Left renal cortex interstitium (tissue), 4 donors: ENCODE data around the gene SAMD4A. TPM values are rescaled to one million over a fixed set of nuclear protein-coding genes. Genes with fewer than 3 reads are reported as not detected.

ENCODE experiments used
- DNase-seq, 4 donors: peaks; one replicate each; pipeline ENCODE4 v3.0.0-alpha.2; 2013; ENCODE audit warnings: low read depth in 4 of 4, low spot score in 2 of 4, missing footprints in 1 of 4
- polyA plus RNA-seq, 4 donors: library from polyadenylated mRNA; unstranded; fragments of 120-200 nt; gene quantifications; one replicate each; pipeline ENCODE4 v1.2.1, GENCODE V29; 2013; ENCODE audit not compliant: insufficient read length in 4 of 4

SAMD4A gene
- polyA plus RNA-seq, 4 donors = 8.2 to 11.3 (median 9.9) TPM

DNA sequence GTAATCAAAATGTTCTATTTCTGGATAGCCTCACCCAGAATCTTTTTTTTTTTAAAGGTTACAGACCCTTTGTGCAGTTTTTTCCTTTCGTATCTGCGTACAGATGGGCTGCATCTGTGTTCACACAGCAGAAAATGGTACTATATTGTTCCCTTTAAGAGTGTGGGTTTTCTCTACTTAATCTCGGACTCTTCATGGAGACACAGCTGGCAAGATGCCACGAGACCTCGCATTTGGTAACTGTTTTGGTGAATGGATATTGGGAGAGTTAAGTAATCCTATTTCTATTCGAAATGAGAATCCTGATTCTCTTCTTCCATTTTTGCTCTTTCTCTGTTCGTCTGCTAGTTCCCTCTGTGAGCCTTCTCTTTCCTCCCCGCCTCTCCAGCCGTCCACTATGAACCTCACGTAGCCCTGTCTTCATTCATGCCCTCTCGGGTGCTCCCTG, 85.7 kb downstream of the SAMD4A start:
- DNase-seq = no peak

DNA sequence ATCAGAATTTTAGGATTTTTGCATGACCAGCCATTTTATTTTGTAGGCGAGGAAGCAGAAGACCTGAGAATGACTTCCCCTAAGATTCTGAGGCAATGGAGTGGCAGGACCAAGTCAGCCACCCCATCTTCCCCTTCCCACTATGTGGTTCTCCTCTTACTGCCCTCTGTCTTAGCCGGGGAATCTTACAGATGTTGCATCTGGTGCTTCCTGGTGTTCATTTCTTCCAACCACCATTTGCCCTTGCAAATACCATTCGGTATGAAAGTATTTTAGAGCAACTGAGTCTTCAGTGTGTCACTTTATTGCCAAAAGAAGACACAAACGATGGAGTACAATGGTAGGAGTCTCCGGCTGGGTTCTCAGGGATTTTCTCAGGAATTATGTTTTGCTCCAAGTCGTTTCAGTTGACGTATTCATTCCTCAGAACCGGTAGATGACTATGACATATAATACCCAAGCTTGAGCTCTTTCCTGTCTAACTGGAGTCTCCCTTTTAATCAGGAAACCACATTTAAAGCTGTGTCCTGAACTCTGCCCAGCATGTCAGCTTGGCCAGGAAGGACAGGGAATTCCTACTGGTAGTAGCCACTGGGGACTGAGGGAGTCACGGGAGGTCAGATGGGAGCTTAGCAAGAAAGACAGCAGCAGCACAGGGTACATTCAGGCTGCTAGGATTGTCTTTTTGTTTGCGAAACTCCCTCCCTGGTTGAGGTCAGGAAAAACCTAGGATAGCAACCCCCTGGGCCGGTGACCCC, 87.0 kb downstream of the SAMD4A start:
- no peak for DNase-seq

DNA sequence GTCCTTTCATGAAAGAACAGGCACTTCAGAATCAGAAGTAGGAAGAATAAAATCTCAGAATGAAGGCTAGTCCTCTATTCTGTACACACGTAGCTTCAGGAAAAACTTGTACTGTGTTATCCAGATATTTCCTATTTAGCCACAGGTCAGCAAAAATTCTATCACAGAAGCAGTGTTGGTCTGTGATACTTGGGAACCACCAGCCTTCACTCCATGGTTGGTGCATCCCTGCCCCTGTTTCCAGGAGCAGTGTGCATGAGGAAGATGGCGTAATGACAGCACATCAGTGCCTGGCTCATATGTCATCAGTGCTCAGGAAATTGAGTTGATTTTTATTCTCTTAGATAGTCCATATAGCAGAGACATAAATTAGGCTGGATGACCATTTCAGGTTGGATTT, 87.7 kb downstream of the SAMD4A start:
- DNase-seq = no peak

DNA sequence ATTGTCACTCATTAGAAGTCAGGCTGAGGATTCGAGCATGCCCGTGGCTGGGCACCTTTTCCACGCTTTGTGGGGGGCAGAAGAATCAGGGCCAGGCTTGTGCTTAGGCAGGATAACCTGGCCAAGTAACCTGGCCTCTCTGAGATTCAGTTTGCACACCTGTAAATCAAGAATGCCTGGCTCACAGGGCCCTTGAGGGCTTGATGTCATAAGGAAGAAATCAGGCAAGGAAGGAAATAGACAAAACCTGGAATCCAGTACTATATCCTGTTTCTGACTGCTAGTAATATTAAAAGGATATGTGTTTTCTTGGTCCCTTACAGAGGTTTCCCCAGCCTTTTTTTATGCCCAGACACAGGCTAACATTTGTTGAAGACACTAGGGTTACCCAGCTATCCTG, 91.9 kb downstream of the SAMD4A start:
- DNase-seq = no peak

DNA sequence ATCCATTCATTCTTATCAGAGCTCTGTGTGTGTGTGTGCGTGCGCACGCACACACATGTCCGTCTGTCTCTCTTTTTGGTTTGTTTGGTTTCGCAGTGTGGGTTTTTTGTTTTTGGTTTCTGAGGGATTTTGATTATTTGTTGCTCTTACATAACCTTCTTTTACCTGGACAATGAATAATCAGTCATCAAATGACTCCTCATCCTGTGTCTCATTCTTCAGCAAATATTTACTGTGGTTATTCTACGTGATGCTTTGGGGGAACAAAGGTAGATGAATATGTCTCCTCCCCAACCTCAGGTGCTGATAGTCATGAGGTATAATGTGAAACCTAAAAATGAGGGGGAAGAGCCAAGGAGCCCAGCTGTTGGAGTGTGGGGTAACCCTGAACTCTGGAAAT, 92.4 kb downstream of the SAMD4A start:
- no peak for DNase-seq

DNA sequence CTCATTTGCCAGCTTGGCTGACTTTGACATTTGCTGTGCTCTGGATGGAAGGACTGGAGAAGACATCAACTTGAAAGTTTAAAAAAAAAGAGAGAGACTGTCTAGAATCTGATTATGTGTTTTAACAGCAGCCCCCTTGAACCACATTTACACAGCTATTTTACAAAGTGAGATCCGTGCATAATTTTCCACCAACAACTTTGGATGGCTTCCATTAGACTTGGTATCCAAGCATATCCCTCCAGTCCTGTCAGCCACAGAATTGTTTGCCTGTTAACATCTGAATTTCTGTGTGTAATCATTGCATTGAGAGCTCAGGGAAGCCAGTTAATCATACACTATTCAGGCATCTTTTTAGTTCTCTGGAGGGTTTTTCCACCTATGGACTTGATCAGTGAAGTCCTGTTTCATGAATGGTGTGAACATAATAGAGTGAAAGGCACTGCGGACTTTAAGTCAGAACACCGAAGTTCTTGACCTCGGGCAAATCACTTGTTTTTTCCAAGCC, 93.7 kb downstream of the SAMD4A start:
- no peak for DNase-seq

DNA sequence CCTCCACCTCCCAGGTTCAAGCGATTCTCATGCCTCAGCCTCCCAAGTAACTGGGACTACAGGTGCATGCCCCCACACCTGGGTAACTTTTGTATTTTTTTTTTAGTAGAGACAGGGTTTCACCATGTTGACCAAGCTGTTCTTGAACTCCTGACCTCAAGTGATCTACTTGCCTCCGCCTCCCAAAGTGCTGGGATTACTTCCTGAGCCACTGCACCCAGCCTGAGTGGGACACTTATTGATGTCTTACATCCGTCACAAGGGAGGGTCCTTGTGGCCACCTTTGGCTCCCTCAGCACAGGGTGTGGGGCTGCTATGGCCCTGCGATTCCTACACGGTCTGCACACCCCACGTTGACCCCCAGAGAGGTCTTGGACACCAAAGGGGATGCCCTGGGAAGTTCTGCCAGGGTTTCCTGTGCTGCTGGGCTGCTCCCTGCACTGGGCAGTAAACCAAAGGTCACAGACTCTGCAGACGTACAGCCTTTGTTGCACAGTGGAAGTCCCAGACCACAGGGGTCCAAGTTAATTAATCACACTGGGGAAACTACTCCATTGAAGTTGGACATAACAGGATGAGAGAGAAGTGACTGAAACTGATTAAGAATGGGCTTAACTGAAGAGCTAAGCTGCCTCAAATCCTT, 95.7 kb downstream of the SAMD4A start:
- DNase-seq = no peak

DNA sequence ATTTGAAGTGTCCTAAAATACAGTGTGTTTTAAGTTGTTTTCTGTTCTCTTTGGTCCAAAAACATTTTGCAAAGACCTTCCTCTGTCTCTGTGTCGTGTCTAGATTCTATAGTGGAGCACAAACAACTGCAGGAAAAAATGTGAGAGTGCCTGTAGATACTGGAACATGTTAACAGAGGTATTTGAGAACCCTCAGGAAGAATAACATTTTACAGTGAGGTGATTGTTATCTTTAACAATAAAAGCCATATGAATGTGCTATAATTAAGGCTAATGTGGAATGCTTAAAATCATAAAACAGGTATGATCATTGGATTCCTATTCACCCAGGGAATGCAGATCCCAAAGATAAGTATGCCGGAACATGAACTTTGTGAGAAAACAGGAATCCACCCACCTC, 98.0 kb downstream of the SAMD4A start:
- DNase-seq = no peak

DNA sequence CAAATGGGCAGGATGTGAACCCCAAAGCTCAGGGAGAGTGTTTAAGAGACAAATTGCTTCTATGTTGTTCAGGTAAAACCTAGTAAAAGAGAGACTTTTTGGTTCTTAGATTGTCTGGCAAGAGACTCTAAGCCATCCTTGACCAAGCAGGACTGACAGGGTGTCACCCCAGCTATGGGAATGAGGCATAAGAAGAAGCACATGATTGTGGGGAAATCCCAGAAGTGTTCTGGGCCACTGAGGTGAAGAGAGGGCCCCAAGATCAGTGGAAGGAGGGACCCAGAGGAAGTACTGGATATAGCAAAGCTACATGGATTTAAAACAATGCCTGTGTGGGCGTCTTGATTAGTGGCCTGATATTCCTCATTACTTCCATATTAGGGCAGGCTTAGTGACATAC, 99.0 kb downstream of the SAMD4A start:
- no peak for DNase-seq

DNA sequence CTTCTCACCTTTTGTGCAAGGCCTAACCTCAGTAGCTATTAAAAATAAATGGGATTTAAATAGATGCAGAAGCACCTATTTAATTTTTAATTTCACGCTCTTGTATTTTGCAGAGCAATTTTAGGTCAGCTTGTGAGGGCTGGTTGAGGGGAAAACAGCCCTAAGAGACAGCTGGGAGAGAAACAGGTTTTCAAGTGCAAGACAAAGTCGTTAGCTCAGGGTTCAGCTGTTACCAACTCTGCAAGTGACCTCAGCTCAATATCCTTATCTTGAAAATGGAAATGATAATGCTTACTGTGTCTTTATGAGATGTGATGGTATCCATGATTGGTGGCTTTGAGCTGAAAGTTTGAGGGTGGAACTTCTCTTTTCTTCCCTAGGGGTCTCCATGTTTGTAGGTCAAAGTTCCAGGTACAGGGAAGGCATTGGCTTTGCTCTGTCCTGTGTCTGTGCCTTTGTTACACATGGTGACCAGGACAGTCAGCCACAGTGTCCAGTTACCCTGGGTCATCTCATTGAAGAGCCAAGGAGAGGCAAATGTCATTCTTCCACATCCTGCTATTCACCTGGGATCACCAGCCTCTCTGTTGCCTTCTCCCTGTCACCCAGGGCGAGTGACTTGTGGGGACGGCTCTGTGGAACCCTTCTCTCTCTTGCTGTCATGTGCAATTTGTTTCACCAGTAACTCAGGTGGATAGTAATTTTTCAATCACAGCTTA, 100.3 kb downstream of the SAMD4A start:
- no peak for DNase-seq

DNA sequence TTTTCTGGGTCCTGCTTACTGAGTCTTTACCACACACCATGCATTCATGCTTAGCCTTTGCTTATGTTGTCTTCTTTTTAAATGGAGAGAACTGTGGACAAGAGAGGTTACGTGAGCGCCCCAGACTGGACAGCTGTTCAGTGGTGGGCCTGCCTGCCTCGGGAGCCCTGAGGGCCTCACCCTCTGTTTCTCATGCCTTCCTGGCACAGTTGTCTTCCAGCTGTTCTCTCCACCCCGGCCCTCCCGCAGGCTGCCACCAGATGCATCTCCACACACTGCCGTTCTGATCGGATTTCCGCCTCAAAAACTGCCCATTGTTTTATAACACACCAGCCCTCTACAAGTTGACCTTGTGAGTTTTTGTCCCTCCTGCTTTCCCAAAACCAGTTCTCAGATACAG, 100.8 kb downstream of the SAMD4A start:
- DNase-seq = no peak

DNA sequence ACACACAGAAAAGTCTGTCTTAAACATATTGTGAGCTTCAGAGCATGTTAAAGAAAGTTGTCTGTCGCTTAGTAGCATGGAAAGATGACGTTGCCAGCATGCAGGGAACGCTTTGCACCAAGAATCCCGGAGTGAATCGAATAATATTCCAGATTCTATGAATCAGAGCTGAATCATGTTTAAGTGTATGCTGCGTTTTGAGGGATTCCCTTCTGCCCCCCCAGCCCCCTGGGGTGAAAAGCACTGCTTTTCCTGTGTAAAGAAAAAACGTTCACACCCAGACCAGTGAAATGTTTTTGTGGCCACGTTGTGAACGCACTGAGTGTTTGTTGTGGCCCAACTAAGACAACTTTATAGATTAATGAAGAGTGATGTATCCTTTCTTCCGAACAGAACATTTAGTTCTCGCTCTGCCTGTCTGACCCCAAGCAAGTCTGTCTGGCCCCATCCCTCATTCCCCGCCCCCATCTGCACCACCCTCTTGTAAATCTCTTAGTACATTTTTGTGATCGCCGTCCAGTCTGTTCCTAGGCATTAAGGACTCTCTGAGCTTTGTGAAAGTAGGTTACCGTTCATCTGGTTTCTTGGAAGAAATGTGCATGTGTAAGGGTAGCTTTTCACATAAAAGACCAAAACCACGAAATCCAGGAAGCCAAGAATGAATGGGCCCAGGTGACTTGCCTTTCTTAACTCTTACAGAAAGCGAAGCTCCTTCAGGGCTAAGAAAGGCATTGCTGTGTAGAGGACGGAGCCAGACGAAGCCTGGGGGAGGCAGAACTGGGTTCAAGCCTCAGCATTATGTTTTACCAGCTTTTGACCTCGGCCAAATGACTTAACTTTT, 103.0 kb downstream of the SAMD4A start:
- no peak for DNase-seq

DNA sequence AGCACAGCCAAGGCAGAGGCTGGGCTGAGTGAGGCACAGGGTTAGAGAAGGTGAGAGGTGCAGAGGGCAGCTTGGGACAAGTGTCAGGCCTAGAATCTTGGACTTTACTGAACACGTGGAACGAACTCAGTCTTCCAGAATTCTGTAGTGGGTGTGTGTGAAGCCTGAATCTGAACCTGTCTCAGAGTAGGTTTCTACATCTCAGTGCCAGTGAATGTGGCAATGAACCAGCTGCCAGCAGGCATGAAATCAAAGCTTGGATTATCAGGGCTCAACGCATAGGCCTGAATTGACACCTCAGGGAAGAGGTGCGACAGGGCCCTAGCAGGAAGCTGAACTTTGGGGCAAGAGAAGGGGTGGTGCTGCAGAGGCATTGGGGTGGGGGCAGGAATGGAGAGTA, 104.6 kb downstream of the SAMD4A start:
- DNase-seq = no peak

DNA sequence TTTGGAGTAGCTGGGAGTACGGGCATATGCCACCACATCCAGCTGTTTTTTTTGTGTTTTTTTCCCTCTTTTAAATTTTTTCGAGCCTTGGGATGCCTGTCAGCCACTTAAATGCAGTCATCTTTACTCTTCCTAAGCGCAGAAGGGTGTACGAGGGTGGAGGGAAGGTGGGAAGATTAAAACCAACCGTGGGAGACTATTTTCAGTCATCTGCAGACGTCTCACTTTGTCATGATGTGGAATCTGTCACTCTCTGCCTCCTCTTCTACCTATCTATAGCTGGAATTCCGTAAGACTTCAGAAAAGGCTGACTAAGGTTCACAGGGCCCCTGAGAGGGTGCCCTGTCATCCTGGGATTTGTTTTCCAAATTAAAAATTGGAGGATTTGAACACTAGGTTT, 105.3 kb downstream of the SAMD4A start:
- no peak for DNase-seq

DNA sequence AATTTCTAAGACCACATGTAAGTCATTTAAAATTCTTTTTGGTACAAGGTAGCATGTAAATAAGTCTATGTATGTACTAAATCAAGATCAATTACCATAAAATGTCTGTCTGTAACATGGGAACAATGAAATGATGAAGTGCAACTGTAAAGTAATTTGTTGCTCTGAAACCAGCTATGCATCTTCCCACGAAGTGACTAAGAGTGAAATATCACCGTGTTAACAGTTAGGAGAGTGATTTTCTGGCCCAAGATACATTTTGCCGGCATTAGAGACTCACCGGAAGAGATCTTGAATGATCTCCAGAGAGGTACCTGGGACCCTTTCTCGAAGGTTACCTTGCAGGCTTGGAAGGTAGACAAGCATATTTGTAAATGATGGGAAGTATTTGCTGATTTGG, 105.8 kb downstream of the SAMD4A start:
- DNase-seq = no peak

DNA sequence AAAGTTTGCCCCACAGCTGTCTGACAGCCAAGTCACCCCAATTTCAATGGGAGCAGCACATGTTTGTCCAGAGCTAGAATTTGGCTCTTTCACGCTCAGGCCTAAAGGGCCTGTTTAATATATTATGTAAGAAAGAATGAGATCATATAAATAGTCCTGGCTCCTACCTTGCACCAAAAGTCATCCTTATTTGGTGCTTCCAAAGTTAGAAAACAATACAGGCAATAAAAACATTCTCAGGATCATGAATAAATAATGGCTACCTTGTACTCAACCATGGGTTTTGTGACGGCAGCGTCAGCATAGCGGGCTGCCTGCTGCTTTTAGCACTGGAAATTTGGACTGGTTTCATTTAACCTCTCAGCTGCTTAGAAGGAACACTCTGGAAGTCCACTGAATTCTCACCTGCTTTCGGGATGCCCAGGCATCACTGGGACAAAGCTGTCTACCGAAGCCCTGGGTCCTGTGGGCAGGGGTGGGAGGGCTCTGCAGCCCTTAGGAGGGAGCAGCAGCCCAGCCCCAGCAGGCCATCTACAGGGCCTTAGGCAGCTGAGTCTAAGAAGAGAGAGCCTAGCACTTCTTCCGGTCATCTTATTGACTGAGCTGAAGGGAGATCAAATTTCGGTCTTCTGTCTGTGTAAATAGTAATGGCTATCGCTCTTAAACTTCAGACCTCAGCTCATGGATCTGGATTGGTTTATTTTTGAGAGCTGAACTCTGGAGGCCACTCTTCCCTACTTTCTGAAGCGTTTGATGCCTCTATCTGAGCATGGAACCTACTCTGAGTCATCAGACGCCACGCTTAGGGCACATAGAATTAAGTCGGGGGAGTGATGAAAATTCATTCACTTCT, 106.5 kb downstream of the SAMD4A start:
- DNase-seq = no peak

DNA sequence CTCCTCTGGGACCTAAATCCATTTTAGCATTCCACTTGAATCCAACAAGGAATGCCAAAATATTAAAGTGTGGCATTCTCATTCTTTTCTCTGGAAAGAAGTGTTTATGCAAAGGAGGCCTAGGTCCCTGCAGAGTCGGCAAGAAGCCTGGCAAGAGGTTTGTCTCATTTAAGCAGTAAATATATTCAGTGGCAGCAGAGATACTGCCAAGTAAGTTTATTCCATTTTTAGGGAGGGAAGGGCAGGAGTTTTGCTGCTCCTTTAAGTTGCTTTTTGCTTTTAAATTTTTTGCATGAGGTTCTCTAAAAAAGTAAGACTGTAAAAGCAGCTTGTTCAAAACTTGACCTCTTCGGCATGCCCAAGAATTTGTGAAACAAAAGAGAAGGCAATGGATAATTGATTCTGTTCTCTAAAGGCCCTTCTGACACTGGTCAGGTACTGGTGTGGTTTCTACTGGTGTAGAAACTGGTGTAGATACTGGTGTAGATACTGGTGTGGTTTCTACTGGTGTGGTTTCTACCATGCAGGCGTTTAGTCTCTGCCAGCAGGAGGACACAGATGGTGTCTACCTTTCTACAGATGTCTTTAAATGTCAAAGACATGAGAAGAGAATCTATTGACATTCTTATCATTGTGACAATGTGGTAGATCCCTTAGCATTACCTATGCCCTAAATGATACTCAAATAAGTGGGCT, 107.3 kb downstream of the SAMD4A start:
- DNase-seq = no peak

DNA sequence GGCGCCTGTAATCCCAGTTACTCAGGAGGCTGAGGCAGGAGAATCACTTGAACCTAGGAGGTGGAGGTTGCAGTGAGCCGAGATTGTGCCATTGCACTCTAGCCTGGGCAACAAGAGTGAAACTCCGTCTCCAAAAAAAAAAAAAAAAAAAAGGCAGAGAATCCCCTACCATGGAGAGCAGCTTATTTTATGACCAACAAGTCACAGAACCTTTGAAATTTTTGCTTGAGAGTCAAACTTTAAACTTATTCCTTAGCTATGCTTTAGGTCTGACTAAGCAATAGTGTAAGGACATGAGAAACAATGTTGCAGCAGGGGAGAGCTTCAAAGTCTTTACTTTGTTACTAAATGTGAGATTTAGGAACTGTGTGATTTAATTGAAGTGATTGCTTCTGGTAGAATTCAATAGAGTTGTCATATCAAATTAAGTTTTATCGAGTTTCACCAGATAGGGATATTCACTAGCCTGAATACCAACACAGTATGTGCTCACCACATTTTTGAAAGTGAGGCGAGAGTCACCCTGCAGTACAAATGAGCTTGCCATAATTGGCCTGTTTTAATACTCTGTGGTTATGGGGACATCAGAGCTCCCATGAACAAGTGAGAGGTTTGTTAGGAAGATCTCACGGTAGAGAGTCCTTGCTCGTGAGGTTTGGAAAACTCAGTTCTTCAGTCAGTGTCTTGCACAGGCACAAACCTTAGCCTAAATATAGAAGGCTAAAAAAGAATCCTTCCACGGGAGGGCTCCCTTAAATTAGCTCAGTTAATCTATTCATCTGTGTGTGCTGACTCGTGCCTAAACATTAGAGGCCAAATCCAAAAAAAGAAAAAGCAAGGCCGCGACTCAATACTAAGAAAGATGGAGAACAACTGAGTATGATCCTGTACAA, 108.6 kb downstream of the SAMD4A start:
- no peak for DNase-seq
